Stimulated activated CD8-positive, alpha-beta memory T cell treated with anti-CD3 and anti-CD28 coated beads, Interleukin-4, amount 100 ng/mL, for 48 hours (primary cell): Measurements from ENCODE around the gene SUDS3.
"Not testable (repeated sequence)": the region's sequence is repeated elsewhere in the genome, so short reads cannot be mapped to it uniquely, and the experiment has no call there.

Experiments
- DNase-seq: peaks from one replicate; pipeline ENCODE4 v3.0.0-alpha.2; 2020

The SUDS3 gene

DNA sequence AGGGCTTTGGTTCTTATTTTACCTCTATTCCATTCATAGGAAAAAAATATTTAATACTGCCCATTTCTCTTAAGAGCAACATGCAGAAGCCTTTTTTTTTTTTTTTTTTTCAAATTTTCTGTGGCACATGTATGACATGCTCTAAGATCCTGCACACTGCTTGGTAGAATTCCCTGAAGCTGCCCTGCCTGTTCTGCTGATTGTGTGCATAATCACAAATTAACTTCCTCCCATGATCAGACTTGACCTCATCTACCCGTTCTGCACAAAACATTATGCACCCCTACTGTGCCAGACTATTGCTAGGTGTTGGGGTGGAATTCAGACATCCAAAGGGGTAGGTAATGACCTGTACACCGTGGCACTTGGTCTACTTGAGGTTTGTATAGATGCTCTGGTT, 22.2 kb downstream of the SUDS3 start:
- DNase-seq = no peak

DNA sequence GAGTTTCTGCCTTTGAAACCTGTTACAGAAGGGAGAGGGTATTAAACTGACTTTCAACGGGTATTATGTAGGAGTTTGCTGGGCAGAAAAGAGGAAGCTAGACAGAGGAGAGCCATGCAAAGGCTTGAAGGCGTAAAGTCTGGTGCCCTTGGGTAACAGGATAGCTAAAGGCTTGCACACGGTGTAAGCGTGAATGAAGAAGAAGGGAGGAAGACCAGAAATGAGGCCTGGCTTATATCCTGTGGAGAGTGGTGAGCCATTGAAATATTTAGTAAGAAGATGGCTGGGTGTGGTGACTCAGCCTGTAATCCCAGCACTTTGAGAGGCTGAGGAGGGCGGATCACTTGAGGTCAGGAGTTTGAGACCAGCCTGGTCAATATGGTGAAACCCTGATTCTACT, 22.6 kb downstream of the SUDS3 start:
- no peak for DNase-seq

DNA sequence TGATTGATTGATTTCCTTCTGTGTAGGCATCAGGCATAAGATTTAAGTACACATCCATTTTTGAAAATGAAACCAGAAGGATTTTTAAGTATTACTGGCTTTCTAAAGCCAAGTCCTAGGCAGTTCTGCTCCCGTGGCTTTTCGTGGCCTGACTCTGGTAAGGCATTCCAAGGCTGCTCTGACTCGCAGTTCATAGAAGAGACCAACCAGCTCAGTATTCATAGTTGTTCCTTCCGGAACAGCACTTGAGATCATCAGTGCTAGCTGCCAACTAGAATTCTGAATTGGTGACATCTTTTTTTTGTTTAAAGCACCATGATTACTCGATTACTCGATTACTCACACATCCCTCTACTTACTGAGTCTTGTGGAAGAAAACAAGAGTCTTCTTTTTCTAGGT, 25.9 kb downstream of the SUDS3 start:
- DNase-seq = no peak

DNA sequence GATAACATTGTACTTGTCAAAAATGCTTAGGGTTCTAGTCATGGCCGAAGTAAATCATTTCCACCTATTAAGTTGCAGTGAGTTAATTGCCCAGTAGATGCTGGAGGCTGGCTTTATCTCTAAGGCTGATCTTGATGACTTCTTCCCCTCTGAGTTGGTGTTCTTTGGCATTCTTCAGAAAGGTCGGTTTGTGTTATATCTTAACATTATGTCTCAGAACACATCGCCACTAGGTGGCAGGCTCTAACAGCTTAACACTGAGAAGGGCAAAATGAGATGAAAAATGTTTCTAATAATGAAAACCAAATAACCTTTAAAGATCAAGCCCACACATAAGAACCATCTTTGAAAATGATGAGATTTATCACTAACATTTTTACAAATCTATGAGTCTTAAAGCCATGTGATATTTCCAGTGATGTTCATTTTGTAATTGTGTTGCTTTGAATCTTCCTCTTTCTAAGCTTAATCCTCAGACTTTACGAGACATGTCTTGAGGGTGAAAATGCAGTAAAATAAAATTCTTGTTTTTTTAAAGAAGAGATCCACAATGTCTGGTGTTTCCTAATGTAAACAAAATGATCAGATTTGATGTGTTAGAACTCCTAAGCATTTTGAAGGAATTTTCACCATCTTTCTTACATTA, 28.6 kb downstream of the SUDS3 start:
- peak; percentile 76 for DNase-seq

DNA sequence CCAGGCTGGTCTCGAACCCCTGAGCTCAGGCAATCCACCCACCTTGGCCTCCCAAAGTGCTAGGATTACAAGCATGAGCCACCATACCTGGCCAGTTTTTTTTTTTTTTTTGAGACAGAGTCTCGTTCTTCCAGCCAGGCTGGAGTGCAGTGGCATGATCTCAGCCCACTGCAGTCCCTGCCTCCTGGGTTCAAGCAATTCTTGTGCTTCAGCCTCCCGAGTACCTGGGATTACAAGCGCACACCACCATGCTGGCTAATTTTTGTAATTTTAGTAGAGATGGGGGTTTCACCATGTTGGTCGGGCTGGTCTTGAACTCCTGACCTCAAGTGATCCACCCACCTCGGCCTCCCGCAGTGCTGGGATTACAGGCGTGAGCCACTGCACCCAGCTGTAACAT, 31.9 kb downstream of the SUDS3 start:
- DNase-seq = not testable (repeated sequence)

DNA sequence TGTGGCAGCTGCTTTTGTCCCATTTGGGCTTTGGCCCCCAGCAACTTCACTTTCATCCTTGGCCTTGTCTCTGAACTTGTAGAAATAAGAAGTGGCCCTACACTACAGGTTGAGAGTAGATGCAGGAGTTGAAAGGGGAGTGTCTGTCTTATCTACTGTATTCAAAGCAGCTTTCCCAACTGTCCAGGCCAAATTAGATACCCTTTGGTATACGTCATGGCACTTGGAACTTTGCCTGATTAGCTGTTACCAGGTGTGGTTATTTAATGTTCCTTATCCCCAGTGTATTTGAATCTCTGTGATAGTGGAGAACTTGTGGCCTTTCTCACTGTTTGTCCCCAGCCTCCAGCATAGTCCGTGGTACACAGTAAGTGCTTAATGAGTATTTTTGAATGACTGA, 33.5 kb downstream of the SUDS3 start:
- DNase-seq = no peak

DNA sequence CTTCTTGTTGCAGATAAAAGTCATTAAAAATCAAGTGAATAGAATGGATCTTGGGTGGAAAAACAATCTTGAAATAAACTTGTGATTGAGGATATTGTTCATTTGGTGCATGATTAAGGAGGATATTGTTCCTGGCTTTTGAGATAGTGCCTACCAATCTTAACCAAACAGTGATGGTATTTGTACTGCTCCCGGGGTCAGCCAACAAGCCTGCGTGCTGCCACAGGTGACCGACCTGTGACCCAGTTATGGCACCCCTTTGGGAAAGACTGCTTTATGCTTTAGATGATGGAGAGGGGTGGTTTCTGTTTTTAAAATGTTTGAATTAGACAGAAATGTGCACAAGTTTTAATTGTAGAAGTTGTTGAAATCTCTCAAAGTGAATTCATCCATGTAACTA, 41.6 kb downstream of the SUDS3 start:
- no peak for DNase-seq

DNA sequence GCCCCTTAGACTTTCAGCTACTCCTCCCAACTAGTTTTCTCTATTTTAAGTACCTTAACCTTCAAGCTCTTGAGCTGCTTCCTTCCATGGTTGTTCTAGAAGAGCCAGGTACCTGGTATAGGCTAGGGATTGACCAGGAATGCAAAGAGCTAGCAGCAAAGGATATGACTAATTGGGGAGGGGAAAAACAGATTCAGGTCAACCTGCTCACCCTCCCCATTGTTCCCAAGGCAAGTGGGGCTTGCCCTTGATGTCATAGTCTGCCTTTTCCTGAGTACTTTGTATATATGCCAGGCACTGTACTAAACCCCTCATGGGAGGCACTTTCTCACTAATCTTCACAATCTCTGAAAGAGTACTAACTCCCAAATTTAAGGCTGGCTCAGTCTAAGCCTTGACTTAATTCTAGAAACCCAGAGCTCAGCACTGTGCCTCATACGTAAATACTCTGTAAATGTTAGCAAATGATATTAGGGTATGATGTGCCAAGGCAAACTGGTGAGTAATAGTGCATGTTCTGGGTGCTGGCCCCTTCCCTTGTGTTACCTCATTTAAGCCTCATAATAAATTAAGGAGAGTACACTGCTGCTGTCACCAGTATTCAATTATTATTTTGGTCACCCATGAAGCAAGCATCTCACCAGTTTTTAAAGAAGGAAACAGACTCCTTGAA, 42.2 kb downstream of the SUDS3 start:
- no peak for DNase-seq

DNA sequence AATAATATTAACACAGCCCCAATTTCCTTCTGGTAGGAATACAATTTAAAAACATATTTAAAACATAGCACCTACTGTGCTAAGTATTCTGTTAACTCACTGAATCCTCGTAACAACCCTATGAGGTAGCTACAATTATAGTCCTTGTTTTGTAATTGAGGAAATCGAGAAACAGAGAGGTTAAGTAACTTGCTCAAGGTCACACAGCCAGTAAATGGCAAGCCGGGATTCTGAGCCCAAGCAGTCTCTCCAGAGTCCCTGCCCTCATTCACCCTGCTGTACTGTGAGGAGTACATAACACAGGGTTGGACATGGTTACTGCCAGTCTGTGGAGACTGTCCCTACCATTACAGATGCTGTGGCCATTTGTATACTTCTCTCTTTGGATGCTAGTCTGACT, 44.3 kb downstream of the SUDS3 start:
- DNase-seq = no peak

DNA sequence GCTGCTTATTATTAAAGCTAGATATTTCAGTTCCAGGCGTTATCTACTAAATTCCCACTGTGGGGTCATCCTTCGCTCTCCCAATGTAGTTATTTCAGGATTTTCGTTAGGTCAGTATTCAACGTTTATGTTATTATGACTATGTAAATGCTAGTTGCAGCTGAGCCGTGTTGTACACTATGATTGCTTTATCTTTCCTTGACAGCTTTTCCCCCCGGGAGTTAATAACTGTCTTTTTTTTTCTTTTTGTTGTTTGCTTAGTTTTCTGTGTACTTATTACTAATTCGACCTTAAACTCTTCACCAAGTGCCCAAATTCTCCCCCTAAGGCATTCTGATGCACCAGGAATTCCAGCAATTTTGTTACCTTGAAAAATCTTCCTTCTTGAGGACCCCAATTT, 48.5 kb downstream of the SUDS3 start:
- DNase-seq = no peak

DNA sequence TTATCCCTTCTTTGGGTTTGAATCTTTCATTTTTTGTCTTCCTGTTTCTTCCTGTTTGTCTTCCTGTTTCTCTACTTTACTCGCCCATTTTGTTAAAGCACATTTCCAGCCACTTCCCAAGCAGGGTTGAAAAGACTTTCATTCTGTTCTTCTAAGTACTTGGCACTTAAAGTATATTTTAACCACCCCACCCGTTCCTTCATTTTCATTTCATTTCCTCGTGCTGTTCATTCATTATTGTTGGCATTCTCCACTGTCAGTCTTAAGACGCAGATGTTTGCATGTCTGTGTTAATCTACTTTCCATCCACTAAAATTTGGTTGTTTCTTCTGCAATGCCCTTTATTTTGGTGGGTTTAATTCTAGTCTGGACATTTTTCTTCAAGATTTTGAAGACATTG, 49.0 kb downstream of the SUDS3 start:
- DNase-seq = no peak

DNA sequence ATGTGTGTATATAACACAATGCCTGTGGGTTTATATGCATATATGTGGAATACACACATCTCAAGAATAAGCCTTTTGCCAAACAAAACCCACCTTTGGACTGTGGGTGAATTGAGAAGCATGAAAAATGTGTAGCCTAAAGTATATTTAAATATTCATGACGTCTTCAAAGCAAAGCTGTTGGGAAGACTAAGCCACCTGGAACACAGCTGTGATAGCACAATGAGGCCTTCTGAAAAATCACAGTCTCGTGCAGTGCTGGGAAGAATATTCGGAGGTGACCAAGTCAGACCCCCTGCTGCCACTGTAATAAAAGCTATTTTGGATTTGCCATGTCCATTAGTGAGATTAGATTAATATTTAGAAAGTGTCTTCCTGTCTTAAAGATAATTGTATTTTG, 51.5 kb downstream of the SUDS3 start:
- no peak for DNase-seq

DNA sequence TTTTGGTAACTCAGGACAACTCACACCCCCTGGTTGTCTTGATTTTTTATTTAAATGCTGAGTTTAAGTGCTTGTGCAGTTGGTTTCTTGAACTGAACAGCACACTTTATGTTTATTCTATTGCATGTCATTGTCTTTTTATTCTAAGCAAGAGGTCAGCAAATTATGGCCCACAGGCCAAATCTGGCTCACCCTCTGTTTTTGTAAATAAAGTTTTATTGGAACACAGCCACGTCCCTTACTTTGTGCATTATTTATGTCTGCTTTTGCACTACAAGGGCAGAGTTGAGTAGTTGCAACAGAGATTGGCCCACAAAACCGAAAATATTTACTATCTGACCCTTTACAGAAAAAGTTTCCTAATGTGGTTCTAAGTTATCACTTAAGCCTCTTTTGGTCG, 52.3 kb downstream of the SUDS3 start:
- DNase-seq = no peak

DNA sequence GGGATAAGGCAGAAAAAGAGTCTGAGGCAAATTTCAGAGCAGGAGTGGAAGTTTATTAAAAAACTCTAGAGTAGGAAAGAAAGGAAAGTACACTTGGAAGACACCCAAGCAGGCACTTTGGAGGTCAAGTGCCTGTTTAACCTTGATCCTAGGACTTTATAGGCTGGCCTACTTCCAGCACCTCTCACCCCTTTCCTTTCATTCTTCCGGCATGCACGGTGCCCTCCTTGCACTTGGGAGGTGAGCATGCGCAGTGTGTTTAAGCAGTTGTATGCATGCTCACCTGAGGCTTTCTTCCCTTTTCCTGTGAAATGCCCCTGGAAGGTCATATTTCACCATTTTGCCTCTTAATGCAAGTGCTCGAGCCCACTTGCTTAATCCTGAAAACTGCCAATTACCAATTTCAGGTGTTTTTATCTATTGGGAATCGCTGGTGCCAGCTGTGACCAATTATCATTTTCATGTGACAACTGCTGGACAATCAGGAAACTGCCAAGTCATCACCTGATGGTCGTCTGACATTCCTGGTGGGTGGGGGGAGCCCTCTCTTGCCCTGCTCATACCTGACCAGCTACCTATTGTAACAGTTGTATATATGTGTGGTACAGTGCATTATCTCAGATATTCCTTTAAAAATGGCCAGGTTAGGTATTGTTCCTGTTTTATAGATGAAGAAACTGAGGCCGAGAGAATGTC, 53.5 kb downstream of the SUDS3 start:
- DNase-seq = no peak

DNA sequence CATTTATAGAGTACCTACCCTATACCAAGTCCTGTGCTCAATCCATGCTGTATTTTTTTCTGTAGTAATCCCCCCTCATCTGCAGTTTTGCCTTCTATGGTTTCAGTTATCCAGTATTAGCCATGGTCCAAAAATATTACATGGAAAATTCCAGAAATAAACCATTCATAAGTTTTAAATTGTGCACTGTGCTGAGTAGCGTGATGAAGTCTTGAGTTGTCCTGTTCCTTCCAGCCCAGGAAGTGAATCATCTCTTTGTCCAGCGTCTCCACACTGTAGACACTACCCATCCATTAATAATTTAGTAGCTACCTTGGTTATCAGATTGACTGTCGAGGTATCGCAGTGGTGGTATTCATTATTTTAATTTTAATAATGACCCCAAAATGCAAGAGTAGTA, 54.2 kb downstream of the SUDS3 start:
- no peak for DNase-seq

DNA sequence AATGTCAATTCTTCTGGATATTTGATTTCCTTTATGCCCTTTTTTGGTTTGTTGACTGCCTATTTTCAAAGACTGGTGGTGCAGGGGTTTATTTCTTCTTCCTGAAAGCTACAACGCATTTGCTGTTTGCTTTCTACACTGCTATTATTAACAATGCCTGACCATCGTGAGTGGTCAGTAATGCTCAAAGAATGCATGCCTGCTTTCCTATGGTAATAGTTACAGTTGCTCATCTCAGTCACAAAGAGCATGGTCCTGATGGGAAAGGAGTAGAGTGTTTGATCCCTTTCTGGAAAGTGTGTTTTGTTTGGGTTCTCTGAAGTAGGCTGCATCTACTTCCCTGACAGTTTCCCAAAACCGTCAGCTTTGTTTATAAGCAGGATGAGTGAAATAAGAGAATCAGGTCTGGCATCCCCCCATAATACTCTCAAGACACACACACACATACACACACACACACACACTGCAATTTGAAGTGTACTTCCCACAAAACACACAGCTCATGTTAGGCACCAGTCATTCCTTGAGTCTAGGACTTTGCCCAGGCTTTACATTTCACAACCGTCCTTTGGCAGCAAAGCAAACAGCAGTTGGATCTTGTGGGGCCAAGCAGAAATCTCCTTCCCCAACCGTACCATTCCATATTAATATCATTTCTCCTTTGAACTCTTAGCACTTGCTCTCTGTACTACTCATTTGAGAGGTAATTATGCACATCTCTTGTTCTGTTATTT, 56.6 kb downstream of the SUDS3 start:
- no peak for DNase-seq

DNA sequence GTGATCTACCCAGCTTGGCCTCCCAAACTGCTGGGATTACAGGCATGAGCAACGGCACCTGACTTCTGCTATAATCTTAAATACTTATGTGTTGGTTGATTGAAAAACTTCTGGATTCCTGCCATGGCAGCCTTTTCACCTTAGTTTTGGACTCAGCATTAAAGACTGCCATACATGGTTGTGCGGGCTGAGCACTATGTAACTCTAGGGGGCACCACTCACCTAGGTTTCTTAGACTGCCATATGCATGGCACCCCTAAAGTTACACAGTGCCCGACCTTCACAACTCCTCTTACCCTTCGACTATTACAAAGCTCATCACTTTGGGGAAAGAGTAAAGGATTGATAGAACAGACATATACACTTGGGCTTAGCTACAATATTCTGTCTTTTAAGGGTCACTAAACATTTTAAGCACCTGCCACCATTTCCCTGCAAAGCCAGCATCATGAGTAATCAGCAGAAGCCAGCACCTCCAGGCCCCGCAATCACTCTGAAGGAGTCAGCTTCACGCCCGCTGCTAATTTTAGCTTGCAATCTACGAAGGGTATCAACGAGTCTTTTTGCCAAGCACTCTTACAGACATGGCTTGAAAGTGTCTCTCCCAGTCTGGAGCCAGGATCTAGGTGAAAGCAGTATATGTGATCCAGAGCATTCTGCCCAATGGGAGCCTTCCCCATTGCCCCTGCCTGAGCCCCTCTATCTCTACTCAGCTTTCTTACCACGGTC, 59.8 kb downstream of the SUDS3 start:
- DNase-seq = no peak

DNA sequence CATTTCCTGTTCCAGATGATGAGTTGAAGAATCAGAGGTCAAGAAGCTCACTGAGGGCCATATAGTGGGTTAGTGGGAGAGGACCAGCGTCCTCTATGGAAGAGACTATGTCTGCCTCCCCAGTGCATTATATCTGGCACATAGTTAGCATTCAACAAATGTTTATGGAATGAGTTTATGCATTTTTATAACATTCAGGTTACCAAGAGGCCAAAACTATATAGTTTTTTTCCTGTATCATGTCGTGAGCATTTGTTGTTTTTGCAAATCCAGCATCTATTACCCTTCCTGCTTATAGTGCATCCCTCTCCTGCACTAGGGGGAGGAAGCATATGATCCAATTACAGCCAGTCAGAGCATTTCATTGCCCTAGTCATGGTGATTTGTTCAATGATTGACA, 60.6 kb downstream of the SUDS3 start:
- DNase-seq = no peak

DNA sequence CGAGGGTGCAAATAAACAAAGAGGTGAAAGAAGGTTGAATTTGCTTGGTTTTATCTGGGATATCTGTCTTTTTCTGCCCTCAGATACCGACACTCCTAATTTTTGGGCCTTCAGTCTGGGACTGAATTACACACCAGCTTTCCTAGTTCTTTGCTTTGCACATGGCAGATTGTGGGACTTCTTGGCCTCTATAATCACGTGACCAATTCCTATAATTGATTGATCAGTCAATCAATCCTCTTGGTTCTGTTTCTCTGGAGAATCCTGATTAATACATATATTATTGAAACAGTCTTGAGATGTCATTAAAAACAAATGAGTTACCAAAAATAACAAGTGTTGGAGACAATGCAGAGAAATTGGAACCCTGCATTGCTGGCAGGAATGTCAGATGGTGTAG, 62.7 kb downstream of the SUDS3 start:
- DNase-seq = no peak

DNA sequence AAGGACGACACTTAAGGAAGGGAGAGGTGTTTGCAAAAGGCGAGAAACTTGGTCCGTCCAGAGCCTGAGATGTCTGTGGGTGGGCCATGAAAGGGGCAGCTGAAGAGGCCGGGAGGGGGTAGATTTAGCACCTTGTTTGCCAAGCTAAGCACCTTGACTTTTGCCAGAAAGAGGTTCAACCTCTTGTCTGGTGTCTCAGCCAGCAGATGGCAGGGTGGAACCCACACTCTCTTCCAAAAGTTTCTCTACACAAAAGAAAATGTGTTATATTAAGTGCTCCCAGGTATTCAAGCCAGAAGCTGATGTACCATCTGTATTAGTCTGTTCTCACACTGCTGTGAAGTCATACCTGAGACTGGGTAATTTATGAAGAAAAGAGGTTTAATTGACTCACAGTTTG, 69.9 kb downstream of the SUDS3 start:
- no peak for DNase-seq

DNA sequence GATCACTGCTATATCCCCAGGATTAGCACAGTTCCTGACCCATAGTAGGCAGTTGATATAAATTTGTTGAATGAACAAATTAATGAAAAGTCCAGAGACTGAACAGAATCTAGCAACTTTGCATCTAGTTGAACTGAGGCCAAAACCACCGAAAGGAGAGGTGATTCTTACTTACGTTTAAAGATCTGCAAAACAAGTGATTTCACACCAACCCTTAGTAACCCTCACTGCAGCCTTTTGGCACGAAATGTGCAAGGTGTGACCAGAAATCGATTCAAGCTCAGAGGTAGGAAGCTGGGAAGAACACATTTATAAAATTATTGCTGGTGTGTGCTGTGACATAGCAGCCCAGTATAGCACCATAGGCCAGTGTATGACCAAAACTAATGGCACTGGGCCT, 70.8 kb downstream of the SUDS3 start:
- DNase-seq = no peak

DNA sequence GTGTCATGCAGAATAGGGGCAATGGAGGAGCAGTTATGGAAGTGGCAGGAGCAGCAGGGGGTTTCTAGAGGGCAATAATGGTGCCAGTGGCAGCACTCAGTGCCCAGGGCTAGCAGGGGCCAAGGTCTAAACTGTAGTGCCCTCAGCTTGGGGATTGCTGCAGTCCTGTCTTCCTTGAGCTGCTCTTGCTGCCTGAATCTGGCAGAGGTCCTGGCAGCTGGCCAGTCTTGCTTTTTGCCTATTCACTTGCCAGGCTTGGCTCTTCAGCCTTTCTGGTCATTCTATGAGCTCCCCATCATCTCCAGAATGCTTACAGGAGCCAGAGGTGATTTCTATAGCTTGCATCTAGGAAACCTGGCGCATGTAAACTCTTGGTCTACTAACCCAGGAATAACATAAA, 72.0 kb downstream of the SUDS3 start:
- DNase-seq = no peak

DNA sequence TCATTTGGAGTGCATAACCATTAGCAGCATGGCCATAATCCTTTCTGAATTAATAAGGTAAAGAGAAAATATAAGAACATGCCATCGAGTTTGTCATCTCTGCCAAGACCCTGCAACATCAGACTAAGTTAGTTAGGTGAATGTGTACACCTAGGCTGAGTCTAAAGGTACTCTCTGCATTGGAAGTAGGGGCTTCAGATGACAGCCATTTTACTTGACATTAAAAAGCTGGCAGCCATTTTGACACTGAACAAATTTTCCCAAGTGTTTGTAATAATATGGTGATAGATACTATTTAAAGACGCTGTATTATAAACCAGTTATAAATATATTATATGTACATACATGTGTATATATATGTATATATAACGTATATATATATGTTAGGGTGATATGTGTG, 79.0 kb downstream of the SUDS3 start:
- no peak for DNase-seq
